ENCODE data around the gene CSK.

The CSK gene

DNA sequence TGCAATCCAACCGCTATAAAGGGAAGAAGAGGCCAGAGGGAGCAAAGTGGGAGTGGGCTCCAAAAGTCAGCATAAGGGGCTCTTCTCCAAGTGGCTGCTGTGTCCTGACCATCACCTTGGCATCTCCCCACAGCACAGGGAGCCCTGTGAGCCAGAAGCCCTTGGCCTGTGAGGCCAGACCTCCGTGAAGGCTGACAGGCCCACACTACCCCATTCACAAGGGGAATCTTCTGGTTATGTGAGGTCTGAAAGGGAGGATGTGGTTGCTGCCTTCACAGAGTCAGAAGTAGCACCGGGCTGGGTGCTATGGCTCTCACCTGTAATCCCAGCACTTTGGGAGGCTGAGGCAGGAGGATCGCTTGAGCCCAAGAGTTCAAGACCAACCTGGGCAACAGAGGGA lies 63.7 kb downstream of the CSK start:
- peaks cover 25% of the 10 kb centered on the region for H3K79me2 ChIP-seq (ENCODE audit: low read length)

DNA sequence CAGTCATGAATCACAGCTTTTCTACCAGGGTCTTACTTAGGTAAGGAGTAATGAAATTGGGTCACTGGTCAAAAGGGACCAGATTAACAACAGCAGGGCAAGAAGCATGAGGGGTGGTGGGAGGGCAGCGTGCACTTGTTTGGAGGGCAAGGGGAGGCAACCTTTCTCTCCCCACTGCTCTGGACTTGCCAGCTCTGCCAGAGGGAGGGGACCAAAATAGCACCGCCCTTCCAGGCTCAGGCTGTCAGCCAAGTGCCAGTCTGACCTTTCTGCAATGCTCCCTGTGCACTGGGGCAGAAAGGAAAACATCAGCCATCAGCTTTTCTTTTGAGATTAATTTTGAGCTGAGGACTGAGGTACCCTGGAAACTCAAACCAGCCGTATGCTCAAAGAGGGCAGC lies 65.6 kb downstream of the CSK start:
- no peaks in the 10 kb centered on the region for H3K36me3 ChIP-seq (replicated peaks; ENCODE audit: insufficient read depth, low read length)

More for the DNA sequence above, 63.7 kb downstream of the CSK start:
- no peak overlapping the region for H3K27ac ChIP-seq (ENCODE audit: low read length)
- H3K9me3 ChIP-seq (replicated peaks; ENCODE audit: insufficient read depth, low read length) = no peaks in the 10 kb centered on the region
- no peak overlapping the region for H3K9ac ChIP-seq (ENCODE audit: low read length)
- no peaks in the 10 kb centered on the region for H4K20me1 ChIP-seq (ENCODE audit: insufficient read depth, low read length)
- H3K36me3 ChIP-seq (replicated peaks; ENCODE audit: insufficient read depth, low read length) = no peaks in the 10 kb centered on the region
- peaks cover 14% of the 10 kb centered on the region for H3F3A ChIP-seq (ENCODE audit: insufficient read depth, low read length)
- TF ChIP-seq EZH2 (optimal IDR thresholded peaks at IDR 0.05; ENCODE audit: low read depth, low read length) = no peak
- TF ChIP-seq, protein P1, sequence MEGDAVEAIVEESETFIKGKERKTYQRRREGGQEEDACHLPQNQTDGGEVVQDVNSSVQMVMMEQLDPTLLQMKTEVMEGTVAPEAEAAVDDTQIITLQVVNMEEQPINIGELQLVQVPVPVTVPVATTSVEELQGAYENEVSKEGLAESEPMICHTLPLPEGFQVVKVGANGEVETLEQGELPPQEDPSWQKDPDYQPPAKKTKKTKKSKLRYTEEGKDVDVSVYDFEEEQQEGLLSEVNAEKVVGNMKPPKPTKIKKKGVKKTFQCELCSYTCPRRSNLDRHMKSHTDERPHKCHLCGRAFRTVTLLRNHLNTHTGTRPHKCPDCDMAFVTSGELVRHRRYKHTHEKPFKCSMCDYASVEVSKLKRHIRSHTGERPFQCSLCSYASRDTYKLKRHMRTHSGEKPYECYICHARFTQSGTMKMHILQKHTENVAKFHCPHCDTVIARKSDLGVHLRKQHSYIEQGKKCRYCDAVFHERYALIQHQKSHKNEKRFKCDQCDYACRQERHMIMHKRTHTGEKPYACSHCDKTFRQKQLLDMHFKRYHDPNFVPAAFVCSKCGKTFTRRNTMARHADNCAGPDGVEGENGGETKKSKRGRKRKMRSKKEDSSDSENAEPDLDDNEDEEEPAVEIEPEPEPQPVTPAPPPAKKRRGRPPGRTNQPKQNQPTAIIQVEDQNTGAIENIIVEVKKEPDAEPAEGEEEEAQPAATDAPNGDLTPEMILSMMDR (IDR thresholded peaks at IDR 0.05; ENCODE audit: low read length) = no peak
- no peak for TF ChIP-seq EZH2phosphoT487 (IDR thresholded peaks at IDR 0.05; ENCODE audit: low read length)
- H3K4me1 ChIP-seq (ENCODE audit: low read length) = peaks cover 7% of the 10 kb centered on the region; the same call in 1 of the 2 replicates
- H3K4me2 ChIP-seq (ENCODE audit: low read depth, low read length) = no peak overlapping the region
- no peaks in the 10 kb centered on the region for H3K9me2 ChIP-seq (replicated peaks; ENCODE audit: insufficient read depth, low read length)
- H2AFZ ChIP-seq (ENCODE audit: low read length) = no peak overlapping the region
- no peak overlapping the region for H3K4me3 ChIP-seq (ENCODE audit: low read length)
- no peaks in the 10 kb centered on the region for H3K27me3 ChIP-seq (replicated peaks; ENCODE audit: insufficient read depth, low read length)
- DNase-seq = no peak

DNA sequence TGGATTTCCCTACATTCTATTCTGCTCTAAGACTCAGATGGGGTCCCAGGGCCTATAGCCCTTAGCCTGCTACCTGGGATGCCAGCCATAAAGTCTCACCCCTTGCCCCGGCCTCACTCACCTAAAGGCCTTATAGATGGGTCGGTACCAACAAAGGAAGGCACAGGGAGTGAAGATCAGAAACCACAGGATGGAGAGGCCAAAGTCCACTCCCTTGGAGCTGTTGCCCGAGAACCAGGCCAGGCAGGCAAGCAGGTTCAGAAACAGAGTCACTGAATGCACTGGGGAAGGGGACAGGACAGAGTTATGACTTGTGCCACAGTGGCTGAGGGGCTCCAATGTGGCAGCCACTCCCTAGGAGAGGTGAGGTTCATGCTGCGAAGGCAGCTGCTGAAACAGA lies 68.5 kb downstream of the CSK start:
- Histone ChIP-seq H3K27ac (ENCODE audit: low read length) (no peak overlapping the region), H3K27me3 (replicated peaks; ENCODE audit: insufficient read depth, low read length) (no peaks in the 10 kb centered on the region), H3K9me2 (replicated peaks; ENCODE audit: insufficient read depth, low read length) (no peaks in the 10 kb centered on the region), H3K4me3 (ENCODE audit: low read length) (no peak overlapping the region), H3K9me3 (replicated peaks; ENCODE audit: insufficient read depth, low read length) (no peaks in the 10 kb centered on the region), H3F3A (ENCODE audit: insufficient read depth, low read length) (no peaks in the 10 kb centered on the region), H2AFZ (ENCODE audit: low read length) (no peak overlapping the region), H4K20me1 (ENCODE audit: insufficient read depth, low read length) (no peaks in the 10 kb centered on the region), H3K4me2 (ENCODE audit: low read depth, low read length) (no peak overlapping the region), H3K9ac (ENCODE audit: low read length) (no peak overlapping the region), H3K36me3 (replicated peaks; ENCODE audit: insufficient read depth, low read length) (no peaks in the 10 kb centered on the region), H3K4me1 (ENCODE audit: low read length) (no peaks in the 10 kb centered on the region), H3K79me2 (ENCODE audit: low read length) (peaks cover 7% of the 10 kb centered on the region; the same call in 1 of the 2 replicates)
- no peak for TF ChIP-seq EZH2 (optimal IDR thresholded peaks at IDR 0.05; ENCODE audit: low read depth, low read length)
- TF ChIP-seq, protein P1 (IDR thresholded peaks at IDR 0.05; ENCODE audit: low read length) = no peak
- no peak for TF ChIP-seq EZH2phosphoT487 (IDR thresholded peaks at IDR 0.05; ENCODE audit: low read length)
- no peak for DNase-seq

More for the DNA sequence above, 65.6 kb downstream of the CSK start:
- 0 out of 2 replicates have a peak, but pooled peaks cover 3% of the 10 kb centered on the region for H3K4me1 ChIP-seq (ENCODE audit: low read length)
- no peak overlapping the region for H3K4me3 ChIP-seq (ENCODE audit: low read length)
- H3K27ac ChIP-seq (ENCODE audit: low read length) = no peak overlapping the region
- H3K9ac ChIP-seq (ENCODE audit: low read length) = no peak overlapping the region
- DNase-seq = no peak
- TF ChIP-seq EZH2 (optimal IDR thresholded peaks at IDR 0.05; ENCODE audit: low read depth, low read length) (no peak), EZH2phosphoT487 (IDR thresholded peaks at IDR 0.05; ENCODE audit: low read length) (no peak)
- TF ChIP-seq, protein P1 (IDR thresholded peaks at IDR 0.05; ENCODE audit: low read length) = no peak
- H3K9me2 ChIP-seq (replicated peaks; ENCODE audit: insufficient read depth, low read length) = no peaks in the 10 kb centered on the region
- H3K4me2 ChIP-seq (ENCODE audit: low read depth, low read length) = no peak overlapping the region
- H3K79me2 ChIP-seq (ENCODE audit: low read length) = peaks cover 7% of the 10 kb centered on the region; the same call in 1 of the 2 replicates
- no peaks in the 10 kb centered on the region for H3K9me3 ChIP-seq (replicated peaks; ENCODE audit: insufficient read depth, low read length)
- no peak overlapping the region for H2AFZ ChIP-seq (ENCODE audit: low read length)
- H3F3A ChIP-seq (ENCODE audit: insufficient read depth, low read length) = peaks cover 14% of the 10 kb centered on the region
- no peaks in the 10 kb centered on the region for H4K20me1 ChIP-seq (ENCODE audit: insufficient read depth, low read length)
- no peaks in the 10 kb centered on the region for H3K27me3 ChIP-seq (replicated peaks; ENCODE audit: insufficient read depth, low read length)
